ENCODE data around the gene CCDC197.

CCDC197 gene

DNA sequence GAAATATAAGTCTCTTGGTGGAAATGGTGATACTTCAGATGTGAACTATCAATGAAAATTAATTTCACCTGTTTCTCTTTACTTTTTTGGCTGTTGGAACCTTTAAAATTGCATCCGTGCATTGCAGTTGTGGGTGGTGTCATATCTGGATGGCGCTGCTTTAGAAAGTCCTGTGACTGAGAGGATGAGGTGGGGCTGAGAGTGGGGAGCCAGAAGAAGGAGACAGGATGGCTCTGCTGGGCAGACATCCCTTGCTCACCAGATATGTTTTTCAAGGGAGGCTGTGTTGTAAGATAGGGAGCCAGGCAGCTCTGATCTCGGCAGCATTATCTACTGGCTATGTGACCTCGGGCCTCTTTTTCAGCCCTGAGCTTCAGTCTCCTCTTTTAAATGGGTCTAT is 33.4 kb upstream of the CCDC197 start:
- DNase-seq (ENCODE audit: insufficient read length) (no peak), FAIRE-seq (no peak)
- TF ChIP-seq POLR2AphosphoS5 (IDR thresholded peaks at IDR 0.05; ENCODE audit: low read depth, low read length) (no peak), TAF1 (IDR thresholded peaks at IDR 0.05; ENCODE audit: borderline replicate concordance, low read depth, low read length) (no peak), POLR2A (IDR thresholded peaks at IDR 0.05; ENCODE audit: low read depth, low read length) (no peak)

DNA sequence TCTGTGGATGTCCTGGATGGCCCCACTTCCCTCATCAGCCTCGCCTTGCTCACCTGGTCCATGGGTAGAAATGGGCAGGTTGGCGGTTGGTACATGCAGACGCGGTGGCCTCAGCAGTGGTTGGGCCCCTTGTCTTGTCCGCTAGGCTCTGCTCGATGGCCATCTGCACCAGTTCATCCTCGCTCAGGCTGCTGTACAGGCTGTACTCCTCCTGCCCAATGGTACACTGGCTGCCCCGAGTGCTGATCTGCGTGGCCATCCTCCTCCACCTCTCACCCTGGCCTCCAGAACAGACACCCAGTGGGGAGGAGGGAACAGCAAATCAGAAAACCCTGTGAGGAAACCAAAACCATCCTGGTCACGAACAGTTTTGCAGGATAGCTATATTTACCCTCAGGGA is 32.8 kb upstream of the CCDC197 start:
- TF ChIP-seq POLR2A (IDR thresholded peaks at IDR 0.05; ENCODE audit: low read depth, low read length) (no peak), TAF1 (IDR thresholded peaks at IDR 0.05; ENCODE audit: borderline replicate concordance, low read depth, low read length) (no peak), POLR2AphosphoS5 (IDR thresholded peaks at IDR 0.05; ENCODE audit: low read depth, low read length) (no peak)
- no peak for FAIRE-seq
- DNase-seq (ENCODE audit: insufficient read length), result no peak

DNA sequence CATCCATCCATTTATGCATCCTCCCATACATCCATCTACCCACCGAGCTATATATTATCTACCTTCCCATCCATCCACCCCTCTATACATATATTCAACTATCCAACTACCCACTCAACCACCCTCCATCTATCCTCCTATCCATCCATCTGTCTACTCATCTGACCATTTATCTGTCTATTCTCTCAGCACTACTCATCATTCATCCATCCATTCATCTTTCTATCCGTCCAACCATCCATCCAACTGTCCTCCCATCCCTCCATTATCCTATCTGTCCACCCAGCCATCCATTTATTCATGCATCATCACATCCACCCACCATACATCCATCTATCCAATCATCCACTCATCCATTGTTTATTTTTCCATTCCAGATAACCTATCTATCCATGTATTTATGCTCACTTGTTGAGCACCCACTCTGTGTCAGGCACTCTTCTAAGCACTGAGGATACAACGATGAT is 32.2 kb upstream of the CCDC197 start:
- DNase-seq (ENCODE audit: insufficient read length), result no peak
- FAIRE-seq, result peak; percentile 50
- no peak for TF ChIP-seq POLR2AphosphoS5 (IDR thresholded peaks at IDR 0.05; ENCODE audit: low read depth, low read length)
- no peak for TF ChIP-seq POLR2A (IDR thresholded peaks at IDR 0.05; ENCODE audit: low read depth, low read length)
- no peak for TF ChIP-seq TAF1 (IDR thresholded peaks at IDR 0.05; ENCODE audit: borderline replicate concordance, low read depth, low read length)

DNA sequence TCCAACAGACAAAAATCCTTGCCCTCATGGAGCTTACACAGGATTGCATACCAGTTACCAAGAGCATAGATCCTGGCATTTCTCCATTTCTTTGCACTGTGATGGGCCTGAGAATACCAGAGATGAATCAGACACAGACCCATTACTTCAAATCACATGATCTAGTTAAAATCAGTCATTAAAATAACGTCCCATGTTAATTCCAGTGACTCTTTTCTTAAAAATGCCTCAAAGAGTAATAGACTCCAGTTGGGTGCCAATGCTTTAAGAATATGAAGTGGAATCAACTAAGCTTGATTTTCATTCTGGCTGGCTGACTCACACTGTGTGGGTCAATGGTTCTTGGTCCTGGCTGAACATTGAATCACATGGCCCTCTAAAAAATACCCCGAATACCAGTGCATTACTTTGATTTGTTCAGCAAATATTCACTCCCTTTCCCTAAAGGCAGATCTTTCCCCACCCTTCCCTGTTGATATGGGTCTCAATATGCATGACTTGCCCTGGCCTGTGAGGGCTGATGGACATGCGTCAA is 31.7 kb upstream of the CCDC197 start:
- TF ChIP-seq POLR2A (IDR thresholded peaks at IDR 0.05; ENCODE audit: low read depth, low read length), result no peak
- peak; percentile 51 for FAIRE-seq
- no peak for DNase-seq (ENCODE audit: insufficient read length)

DNA sequence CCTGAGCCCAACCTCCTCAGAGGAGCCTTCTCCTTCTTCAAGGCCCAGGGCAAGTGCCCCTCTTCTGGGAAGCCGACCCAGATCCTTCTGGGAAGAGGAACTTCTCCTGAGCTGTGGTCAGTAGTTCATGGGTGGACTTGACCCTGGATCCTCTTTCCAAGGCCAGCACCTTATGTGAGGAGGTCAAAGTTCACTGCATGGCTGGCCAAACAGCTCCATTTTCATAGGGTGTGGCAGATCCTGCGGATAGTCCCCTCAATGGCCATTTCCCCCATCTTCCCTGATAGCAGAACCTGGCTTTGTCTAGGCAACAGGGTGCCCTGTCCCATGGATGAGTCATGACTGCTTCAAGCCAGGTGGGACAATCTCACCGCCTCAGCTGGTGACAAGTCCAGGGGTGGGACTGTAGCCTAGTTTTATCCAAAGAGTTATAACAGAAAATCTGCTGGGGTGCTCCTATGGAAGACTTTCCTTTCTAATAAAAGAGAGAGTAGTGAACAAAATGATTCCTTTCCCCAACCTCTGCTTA is 31.1 kb upstream of the CCDC197 start:
- DNase-seq (ENCODE audit: insufficient read length) (no peak), FAIRE-seq (peak; percentile 61)
- TF ChIP-seq POLR2AphosphoS5 (IDR thresholded peaks at IDR 0.05; ENCODE audit: low read depth, low read length), result no peak
- no peak for TF ChIP-seq TAF1 (IDR thresholded peaks at IDR 0.05; ENCODE audit: borderline replicate concordance, low read depth, low read length)
- no peak for TF ChIP-seq POLR2A (IDR thresholded peaks at IDR 0.05; ENCODE audit: low read depth, low read length)

DNA sequence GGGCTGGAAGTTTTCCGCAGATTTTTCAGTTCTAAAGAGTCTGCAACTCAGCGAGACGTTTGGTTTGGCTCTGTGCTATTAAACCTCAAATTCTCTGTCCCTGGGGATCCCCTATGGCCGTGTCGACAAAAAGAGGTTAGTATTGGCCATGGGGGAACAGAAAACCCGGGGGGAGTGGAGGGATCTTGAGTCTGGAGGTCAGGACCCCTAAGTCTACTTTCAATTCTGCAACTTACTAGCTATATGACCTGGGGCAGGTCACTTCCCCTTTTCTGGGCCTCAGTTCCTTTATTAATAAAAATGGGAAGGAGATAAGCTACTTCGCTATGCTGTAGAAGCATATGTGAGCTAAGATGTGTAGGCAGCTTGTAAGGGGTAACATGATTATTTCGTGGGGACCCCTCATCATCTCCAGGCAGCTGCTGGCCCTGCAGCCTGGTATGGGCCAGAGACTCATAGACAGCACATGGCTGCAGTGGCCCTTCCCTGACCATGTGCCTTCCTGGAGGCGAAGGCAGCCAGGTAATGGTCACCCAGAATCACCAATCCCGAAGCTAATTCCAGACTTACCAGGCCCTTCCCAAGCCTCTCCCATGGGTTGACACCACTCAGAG is 29.4 kb upstream of the CCDC197 start:
- TF ChIP-seq POLR2A (IDR thresholded peaks at IDR 0.05; ENCODE audit: low read depth, low read length) (no peak), POLR2AphosphoS5 (IDR thresholded peaks at IDR 0.05; ENCODE audit: low read depth, low read length) (0 out of 2 replicates have a peak, but pooled peaks have one; percentile 20)
- DNase-seq (ENCODE audit: insufficient read length) (peak; percentile 77), FAIRE-seq (peak; percentile 91)

DNA sequence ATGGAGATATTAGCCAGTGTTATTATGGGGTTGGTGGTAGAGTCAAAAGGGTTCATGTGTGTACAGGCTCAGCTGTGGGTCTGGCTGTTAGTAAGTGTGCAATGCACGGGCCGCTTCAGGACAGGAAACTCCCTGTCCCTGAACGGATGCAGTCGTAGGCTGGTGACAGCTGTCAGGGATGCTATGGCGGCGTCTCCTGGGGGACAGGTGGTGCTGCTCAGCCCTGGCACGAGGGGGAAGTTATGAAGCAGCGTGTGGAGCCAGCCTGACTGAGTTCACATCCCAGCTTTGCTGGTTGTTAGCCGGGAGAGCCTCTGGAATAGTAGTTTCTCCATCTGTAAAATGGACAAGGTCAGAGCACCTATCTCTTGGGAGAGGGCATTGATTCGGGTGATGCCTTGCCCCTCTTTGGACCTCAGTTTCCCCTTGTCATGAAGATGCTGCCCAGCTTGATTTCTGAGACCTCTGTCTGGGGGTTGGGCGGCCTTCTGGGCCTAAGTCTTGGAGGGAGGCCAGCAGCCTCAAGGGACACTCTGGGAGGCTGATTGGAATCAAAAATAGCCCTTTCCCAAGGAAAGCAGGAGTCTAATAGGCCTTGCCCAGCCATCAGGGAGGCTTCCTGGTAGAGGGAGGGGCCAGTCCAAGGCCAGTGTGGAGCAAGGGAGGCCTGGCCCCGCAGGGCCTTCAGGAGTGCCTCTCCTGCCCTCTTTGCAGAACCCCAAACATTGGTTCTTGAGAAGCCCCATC is 27.8 kb upstream of the CCDC197 start:
- TF ChIP-seq TAF1 (IDR thresholded peaks at IDR 0.05; ENCODE audit: borderline replicate concordance, low read depth, low read length) (no peak), POLR2AphosphoS5 (IDR thresholded peaks at IDR 0.05; ENCODE audit: low read depth, low read length) (no peak), POLR2A (IDR thresholded peaks at IDR 0.05; ENCODE audit: low read depth, low read length) (no peak)
- DNase-seq (ENCODE audit: insufficient read length) (no peak), FAIRE-seq (no peak)

DNA sequence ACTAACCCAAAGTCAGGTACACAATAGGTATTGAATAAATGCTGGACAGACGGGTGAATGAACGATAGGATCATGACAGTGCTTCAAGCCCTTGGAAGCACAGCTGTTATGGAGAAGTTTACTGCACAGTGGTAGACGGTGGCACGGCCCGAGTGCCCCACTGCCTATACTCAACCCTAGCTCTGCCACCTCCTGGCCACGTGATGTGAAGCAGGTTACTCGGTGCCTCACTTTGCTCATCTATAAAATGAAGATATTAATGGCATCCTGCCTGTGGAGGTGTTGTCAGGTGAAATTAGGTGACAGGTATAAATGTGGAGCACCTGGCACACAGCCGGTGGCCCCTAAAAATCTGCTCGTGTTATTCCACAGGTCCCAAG is 26.5 kb upstream of the CCDC197 start:
- no peak for TF ChIP-seq TAF1 (IDR thresholded peaks at IDR 0.05; ENCODE audit: borderline replicate concordance, low read depth, low read length)
- TF ChIP-seq POLR2AphosphoS5 (IDR thresholded peaks at IDR 0.05; ENCODE audit: low read depth, low read length), result 0 out of 2 replicates have a peak, but pooled peaks have one; percentile 3
- TF ChIP-seq POLR2A (IDR thresholded peaks at IDR 0.05; ENCODE audit: low read depth, low read length), result no peak
- FAIRE-seq (peak; percentile 91), DNase-seq (ENCODE audit: insufficient read length) (no peak)

DNA sequence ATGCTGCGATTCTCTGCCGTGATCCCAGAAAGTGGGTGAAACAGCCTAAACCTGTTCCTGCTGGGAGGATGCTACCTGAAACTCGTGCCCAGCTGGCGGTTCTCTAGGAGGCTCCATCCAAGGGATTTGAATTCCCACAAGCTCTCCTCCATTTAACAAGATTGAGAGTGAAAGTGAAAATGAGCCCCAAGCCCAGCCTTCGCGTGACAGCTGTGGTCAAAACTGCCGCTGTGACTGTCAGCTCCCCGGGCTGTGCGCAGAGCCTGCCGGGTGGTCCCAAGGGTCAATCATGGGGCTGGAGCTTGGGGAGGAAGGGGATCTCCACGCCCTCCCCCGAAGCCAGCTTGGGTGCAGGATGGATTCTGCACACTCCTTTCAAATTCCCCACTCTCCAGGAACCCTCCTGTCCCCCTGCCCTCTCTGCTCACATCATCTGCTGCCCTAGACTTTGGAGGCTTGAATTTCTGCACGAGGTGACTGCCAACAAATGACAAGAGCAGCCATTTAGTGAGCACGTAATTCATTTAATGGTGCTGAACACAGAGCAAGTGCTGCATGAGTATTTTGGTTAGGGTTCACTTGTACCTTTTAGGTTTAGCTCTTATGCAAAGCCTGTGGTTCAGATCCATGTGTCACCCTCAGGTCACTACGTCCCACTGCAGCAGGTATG is 26.0 kb upstream of the CCDC197 start:
- peak; percentile 69 for DNase-seq (ENCODE audit: insufficient read length)
- FAIRE-seq, result peak; percentile 88

DNA sequence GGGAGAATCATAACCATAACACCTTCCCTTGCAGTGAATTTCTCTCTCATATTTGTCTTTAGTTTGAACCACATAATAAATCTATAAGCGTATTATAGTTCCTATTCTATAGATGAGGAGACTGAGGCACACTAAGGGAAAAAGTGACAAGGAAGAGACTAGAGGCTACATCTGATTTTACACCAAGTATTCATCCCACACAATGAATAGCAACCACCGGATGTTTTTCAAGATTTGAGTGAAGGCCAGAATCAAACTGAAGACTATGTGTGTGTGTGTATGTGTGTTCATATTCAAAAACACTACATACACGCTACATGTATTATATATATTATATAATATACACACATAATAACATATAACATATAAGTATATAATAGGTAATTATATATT is 25.5 kb upstream of the CCDC197 start:
- TF ChIP-seq TAF1 (IDR thresholded peaks at IDR 0.05; ENCODE audit: borderline replicate concordance, low read depth, low read length) (no peak), POLR2A (IDR thresholded peaks at IDR 0.05; ENCODE audit: low read depth, low read length) (no peak), POLR2AphosphoS5 (IDR thresholded peaks at IDR 0.05; ENCODE audit: low read depth, low read length) (no peak)
- FAIRE-seq (no peak), DNase-seq (ENCODE audit: insufficient read length) (no peak)

More for the DNA sequence above, 26.0 kb upstream of the CCDC197 start:
- TF ChIP-seq POLR2AphosphoS5 (IDR thresholded peaks at IDR 0.05; ENCODE audit: low read depth, low read length) (peak; percentile 57; the same call in 1 of the 2 replicates), POLR2A (IDR thresholded peaks at IDR 0.05; ENCODE audit: low read depth, low read length) (peak; percentile 52; the same call in 1 of the 2 replicates), TAF1 (IDR thresholded peaks at IDR 0.05; ENCODE audit: borderline replicate concordance, low read depth, low read length) (no peak)

DNA sequence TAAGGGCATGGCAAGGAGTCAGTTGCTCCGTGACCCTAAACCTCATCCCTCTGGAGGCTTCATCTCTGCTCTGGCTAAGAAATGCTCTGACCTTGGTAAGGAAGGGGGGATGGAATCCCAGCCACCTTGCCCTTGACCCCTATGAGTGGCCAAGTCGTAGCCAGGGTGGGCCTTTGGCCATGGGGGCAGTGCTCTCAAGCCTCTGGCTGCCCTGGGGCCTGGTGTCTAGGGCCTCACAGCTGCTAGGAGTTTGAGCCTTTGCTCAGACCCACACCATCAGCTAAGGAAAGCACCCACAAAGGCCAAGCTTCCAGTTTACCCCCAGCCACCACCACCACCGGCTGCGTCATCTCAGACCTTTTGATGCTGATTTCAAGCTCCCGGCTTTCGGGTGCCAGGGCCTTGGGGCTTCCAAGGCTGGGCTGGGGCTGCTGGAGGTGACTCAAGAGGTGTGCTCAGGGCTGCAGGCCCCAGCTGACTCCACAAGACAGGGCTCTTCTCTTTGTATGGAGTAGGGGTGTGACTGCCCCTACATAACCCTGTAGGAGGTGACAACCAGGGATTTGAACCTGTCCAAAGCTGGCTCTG is 24.4 kb upstream of the CCDC197 start:
- FAIRE-seq, result no peak
- DNase-seq (ENCODE audit: insufficient read length), result no peak
- no peak for TF ChIP-seq POLR2A (IDR thresholded peaks at IDR 0.05; ENCODE audit: low read depth, low read length)
- TF ChIP-seq POLR2AphosphoS5 (IDR thresholded peaks at IDR 0.05; ENCODE audit: low read depth, low read length), result no peak
- no peak for TF ChIP-seq TAF1 (IDR thresholded peaks at IDR 0.05; ENCODE audit: borderline replicate concordance, low read depth, low read length)
